HG03342 (cell line): ENCODE results near the gene LRRC3C.
"Not testable (repeated sequence)": the region's sequence is repeated elsewhere in the genome, so short reads cannot be mapped to it uniquely, and the experiment has no call there.

Experiments
- ATAC-seq: cut with Tn5 transposase; IDR thresholded peaks from one replicate; pipeline ENCODE4 v1.9.1; 2021; ENCODE audit warnings: mild to moderate bottlenecking, moderate library complexity; ENCODE audit not compliant: unreplicated experiment

Gene LRRC3C, protein sequence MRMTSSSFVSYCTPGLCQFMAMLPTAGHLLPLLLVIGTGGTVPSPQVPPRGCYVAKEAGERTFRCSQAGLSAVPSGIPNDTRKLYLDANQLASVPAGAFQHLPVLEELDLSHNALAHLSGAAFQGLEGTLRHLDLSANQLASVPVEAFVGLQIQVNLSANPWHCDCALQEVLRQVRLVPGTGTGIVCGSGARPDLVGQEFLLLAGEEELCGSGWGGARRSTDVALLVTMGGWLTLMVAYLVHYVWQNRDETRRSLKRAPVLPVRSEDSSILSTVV

DNA sequence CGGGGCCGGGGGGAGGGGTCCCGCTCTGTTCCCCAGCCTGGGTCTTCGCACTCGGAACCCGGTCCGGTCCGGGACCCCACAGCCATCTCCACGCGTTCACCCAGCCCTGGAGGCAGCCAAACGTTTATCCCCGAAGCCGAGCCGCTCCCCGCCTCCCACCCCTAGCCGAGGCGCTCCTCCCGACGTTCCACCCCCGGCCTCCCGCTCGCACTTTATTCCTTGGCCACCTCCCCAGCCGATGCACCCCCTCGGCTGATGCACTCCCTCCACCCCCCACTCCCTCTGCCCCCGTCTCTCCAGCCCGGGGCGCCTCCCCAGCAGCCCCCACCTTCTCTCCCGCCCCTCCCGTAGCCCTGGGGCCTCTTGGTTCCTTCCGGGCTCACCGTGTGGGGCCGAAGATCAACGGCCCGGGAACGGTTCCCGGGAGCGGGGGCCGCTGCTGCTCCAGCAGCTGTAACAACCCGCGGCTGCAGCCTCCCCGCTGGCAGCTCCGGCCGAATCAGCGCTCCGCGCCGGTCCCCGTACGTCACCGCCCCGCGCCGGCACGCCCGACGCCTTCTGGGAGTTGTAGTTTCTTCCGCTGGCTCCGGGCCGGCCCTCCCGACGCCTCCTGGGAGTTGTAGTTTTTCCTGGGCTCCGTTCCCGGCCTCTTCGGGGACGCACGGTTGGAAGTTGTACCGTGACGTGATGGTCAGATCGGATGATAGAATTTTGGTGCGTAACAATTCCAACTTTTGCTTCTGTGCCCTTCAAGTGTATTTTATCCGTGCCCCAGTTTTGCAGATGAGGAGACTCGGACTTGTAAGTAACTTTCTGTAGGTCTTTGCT is at the start of gene LRRC3C, which contains the start of gene ORMDL3:
LRRC3C (plus strand) TSS at position 632 of the 828 bp plus-strand sequence. CDS start 13,792 bp downstream, outside the sequence.
ORMDL3 (minus strand) TSS at position 501 of the 828 bp plus-strand sequence. CDS start 3,398 bp downstream, outside the sequence.
- ATAC-seq = peak; percentile 70

DNA sequence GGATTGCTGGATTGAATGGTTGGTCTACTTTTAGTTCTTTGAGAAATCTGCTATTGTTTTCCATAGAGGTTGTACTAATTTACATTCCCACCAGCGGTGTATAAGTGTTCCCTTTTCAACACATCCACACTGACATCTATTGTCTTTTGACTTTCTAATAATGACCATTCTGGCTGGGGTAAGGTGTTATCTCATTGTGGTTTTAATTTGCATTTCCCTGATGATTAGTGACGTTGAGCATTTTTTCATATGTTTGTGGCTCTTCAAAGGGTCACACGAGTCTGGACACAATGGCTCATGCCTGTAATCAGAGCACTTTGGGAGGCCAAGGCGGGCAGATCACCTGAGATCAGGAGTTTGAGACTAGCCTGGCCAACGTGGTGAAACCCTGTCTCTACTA is 41.4 kb upstream of the LRRC3C start:
- ATAC-seq = not testable (repeated sequence)

DNA sequence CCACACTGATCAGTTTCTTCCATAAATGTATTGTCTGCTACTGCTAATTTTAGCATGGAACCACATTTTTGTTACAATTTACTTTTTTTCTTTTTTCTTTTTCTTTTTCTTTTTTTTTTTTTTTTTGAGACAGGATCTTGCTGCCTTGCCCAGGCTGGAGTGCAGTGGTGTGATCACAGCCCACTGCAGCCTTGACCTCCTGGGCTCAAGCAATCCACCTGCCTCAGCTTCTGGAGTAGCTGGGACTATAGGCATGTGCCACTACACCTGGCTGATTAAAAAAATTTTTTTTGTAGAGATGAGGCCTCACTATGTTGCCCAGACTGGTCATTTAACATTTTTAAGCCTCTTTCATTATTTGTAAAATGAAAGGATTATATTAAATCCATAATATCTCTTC is 40.5 kb upstream of the LRRC3C start:
- no peak for ATAC-seq

DNA sequence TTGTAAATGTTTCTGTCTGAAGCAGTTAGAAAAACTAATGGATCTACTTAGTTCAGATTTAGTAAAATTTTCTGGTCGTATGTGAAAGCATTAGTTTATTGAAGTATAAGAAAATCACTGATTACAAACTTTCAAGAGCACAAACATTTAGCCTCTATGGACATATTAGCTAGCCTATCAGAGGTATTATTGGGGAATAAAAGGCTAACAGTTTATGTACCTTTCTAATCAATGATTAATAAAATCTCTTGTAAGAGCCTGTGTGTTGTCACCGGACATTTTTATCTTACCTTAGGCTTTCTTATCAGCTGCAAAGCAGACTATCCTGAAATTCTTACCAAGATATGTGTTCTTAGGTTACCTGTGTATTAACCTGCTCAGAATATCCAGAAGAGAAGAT is 38.3 kb upstream of the LRRC3C start:
- ATAC-seq = no peak

DNA sequence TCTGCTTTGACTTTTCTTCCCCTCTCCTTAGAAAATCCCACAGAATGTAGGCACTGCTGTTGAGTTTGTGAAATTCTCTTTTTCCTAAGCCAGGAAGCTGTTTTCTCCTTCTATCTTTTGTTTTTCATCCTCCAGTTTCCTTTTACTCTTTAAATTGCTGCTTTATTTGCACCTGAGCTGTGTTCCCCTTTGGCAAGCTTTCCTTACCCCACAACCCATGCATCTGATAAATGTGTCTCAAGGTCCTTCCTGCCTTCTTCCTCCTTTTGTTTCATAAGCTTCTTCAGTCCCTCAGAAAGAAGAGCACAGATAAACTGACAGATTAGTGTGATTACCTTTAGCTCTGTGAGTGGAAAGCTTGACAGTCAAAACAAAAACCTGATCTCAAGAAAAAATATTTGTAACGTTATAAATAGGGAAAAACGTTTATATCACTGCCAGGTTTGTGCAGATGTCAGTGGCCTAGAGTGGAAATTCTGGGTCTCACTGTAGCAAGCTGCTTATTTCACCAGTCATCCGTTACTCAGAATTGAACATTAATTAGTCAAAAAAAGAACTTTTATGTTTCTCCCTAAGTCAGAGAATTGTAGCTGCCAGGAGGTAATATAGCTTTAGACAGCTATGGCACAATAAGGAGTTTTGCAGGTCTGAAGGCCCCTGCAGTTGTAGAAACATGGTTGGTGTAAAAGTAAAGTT is 32.7 kb upstream of the LRRC3C start:
- ATAC-seq = no peak

DNA sequence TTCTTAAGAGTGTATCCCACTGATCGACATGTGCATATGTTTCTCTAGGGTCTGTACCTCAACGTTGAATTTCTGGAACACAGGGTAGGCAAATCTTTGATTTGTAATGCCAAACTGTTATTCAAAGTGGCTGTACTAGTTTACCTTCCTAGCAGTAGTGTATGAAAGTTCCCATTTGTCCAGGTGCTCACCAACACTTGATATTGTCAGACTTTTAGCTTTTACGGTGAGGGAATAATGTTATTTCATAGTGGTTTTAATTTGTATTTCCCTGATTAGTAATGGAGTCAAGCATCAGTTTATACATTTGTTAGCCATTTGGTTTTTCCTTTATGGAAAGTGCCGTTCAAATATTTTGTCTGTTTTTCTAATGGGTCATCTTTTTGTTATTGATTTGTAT is 29.4 kb upstream of the LRRC3C start:
- no peak for ATAC-seq

DNA sequence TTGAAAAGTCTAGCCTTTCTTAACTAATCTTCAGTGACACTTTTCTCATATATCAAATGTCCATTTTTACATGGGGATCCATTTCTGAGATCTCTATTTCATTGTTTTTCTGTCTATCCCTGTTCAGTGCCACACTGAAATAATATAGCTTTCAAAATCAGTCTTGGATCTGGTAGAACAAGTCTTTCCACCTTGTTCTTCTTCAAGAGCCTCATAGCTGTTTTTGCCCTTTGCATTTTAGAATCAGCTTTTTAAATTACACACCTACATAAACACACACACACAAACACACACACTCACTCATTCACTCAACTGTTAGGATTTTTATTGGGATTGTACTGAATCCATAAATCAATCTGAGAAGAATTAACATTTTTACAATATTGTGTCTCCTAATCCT is 28.3 kb upstream of the LRRC3C start:
- ATAC-seq = no peak

DNA sequence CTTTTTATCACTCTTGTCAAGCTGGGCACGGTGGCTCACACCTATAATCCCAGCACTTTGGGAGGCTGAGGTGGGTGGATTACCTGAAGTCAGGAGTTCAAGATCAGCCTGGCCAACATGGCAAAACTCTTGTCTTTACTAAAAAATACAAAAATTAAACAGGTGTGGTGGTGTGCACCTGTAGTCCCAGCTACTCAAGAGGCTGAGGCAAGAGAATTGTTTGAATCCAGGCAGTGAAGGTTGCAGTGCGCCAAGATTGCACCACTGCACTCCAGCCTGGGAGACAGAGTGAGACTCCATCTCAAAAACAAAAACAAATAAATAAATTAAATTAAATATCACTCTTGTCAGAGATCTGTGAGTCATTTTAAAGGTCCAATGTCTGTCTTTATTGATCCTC is 25.5 kb upstream of the LRRC3C start:
- not testable (repeated sequence) for ATAC-seq

DNA sequence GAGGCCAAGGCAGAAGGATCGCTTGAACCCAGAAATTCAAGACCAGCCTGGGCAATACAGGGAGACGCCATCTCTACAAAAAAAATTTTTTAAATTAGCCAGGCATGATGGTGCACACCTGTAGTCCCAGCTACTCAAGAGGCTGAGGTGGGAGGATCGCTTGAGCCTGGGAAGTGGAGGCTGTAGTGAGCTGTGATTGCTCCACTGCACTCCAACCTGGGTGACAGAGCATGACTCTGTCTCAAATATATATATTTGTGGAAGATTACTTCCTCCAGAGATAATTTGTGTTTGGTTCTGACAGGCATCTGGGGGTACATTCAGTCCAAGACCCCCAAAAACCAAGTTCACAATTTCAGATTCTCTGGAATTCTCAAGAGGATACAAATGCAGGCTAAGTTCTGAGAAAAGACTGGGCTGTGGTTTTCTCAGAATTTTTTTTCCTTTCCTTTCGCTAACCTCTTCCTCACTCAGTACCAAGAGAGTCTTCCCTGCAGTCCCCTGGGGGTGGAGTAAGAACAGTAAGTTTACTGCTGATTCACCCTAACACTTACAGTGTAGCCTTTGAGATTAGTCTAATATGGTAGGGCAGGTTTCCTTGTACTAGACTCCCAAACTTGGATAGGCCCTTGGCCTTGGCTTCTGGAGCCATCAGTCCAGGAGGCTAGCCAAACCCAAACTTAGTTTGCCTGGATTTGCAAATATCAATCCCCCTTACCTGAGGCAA is 24.2 kb upstream of the LRRC3C start:
- ATAC-seq = no peak

DNA sequence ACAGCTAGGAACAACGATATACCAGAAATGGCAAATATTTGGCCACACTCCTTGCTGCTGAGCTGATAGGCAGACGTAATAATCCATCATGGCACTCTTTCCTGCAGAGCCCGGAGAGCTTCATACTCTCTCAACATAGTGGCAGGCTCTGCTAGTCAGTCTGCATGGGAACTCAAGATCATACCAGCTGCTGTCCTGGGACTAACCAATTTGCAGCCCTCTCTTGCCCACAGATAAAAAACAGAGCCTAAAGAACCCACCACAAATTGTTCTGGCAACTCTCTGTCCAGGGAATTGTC is 22.6 kb upstream of the LRRC3C start:
- no peak for ATAC-seq

DNA sequence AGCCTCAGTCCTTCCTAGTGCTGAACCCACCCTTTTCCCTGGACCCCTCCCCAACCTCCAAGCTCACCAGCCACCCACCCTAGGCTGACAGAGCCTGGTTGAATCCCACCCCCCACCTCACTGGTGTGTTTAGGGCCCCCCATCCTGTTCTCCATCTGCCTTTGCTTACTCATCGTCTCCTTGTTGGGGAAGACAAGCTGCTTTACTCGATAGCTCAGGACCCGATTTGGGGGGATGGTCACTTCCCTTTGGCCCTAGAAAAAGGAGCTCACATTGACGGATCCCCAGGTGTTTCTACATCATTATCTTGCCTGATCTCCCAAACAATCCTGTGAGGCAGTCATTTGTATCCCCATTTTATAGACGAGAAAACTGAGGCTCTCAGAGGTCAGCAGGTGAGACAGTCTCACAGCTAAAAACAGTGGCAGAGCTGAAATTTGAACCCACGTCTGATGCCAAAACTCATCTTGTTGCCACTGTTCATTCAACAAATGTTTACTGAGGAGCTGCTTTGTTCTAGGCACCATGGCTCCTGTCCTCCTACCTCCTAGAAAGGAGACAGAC is 18.7 kb upstream of the LRRC3C start:
- no peak for ATAC-seq

DNA sequence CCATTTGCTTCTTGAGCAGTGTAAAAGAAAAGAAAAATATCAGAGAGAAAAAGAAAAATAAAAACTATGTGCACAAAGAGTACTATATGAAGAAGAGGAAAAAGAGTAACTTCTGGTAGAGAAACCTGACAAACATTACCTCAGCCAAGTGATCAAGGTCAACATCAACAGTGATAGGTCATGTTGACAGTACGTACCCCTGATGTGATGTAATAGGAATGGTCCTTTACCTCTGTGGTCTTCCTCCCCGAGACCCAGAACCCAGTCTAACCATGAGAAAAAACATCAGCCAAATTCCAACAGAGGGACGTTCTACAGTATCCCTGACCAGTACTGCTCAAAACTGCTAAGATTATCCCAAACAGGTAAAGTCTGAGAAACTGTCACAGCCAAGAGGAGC is 13.5 kb upstream of the LRRC3C start:
- no peak for ATAC-seq

DNA sequence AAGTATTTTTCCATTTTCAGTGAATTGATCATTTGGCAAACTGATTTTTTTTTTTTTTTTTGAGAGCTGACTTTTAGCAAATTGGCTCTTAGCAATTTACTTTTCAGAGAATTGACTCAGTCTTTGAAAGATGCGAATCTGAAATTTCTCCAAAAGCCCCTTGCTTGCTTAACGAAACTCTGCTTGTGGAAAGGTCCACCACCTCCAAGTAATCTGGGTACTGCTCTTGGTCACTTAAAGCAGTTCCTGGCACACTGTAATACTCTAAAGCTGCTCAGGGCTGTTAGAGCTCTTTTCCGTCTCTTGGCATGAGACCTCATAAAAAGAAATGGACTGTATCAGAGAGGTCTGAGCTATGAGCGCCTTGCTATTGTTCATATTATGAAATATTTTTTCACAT is 12.0 kb upstream of the LRRC3C start:
- no peak for ATAC-seq

DNA sequence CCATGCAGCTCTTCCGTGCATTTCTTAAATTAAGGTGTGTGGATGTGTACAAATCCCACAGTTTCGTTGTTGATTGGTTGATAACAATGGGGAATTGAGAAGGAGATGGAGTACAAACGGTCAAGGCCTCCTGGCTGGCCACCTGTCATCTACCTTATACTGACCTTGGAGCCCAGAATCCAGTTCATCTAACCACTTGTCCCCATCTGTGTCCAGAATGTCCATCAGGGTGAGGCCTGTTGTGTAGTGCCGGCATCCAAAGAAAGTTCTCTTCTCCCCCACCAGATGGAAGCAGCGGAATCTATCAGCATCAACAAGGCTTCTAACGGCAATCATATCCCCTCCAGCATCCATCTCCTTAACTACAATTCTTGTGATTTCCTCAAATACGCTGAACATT is 10.6 kb upstream of the LRRC3C start:
- ATAC-seq = no peak

DNA sequence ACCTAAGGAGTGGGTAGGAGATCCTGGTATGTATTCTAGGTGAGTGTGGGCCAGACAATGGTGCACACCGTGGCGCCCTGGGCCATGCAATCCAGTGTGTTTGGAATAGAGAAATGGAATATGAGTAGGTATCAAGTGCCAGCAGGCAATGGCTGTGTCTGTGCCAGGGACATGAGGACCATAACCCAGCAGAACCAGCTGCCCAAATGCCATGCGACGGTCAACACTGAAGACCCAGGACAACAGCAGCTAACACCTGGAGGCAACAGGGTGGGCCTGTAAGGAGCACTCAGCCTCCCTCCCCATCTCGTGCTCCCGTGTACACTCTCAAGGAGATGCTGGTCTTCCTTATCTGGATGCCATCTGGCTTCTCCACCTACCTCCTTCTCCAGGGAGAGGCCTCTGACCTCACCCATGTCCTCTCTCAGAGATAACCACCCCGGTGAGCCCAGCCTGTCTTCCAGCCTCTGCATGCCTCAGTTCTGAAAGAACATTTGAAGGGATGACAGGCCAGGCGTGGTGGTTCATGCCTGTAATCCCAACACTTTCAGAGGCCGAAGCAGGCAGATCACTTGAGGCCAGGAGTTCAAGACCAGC is 8.3 kb upstream of the LRRC3C start:
- ATAC-seq = no peak

DNA sequence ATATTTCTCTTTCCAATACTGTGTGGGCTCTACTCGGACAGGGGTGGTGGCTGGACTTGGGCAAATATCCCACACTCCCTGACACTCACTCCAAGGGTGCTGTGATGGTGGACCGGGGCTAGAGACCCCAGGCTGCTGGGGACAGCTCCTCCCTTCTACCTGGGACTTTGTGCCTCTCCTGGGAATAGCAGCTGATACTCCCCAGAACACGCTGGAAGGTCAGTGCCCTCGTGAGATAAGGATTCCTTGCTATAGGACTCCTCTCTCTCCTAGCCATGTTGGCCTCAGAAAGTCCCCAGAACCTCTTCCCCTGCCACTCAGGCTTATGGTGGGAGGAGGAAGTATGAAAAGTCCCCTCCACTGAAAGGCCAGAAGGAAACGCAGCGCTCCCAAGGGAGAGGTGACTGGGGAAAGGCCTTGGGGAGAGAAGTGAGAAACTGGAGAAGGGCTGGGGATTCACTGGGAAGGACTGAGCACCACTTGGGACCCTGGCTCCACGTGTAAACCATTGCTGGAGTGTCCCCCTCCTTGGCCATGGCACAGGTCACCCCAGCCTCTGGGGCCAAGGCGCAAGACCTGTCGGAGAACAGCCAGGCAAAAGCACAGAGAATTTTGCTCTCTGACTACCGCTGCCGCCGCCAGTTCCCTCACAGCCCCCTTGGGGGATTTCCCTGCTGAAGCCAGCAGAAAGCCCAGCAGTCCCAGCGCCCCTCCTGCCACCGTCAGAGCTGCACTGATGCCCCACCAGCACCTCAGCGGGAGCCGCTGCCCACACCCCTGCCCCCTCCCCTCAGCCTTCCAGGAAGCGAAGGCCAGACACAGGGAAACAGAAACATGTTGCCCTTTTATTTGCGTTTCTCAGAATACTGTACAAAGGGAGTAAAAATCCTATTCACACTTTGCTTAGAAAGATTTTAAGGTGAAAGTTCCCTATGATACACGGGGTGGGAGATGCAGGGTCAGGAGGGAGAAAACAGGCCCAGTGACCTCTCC is 7.0 kb upstream of the LRRC3C start:
- no peak for ATAC-seq

DNA sequence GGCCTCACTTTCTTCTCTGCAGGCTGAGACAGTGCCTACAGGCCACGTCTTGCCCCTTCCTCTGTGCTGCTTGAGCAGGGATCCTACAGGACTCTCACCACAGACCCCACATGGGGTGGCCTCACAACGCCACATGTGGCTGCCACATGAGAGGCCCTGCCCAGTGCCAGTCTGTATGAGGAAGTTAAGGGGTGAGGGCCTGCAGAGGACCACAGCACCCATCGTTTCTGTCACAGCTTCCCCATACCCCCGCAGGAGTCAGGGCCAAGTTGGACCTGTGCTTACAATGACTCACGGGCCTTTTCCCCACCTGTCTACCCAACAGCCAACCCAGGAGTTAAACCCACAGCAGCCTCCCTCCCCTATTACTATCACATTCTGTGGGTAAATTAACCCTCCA is 6.2 kb upstream of the LRRC3C start:
- ATAC-seq = no peak

DNA sequence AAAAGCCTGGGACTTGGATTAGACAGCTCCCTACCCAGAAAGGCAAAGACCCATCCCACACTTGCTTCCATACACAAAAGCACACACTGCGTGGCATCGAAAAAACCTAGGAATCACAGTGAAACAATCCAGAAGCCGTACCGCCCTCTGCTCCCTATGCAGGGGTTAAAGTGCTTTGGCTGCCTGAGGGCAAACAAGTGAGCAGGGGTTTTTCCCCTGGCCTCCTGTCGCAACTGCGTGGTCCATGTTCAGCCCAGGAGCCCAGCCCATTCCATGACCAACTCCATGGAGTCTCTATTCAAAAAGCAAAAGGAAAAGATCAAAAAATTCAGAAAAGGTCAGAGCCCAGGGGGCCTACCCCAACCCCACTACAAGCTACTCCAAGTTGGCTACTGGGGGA is 5.5 kb upstream of the LRRC3C start:
- ATAC-seq = no peak

DNA sequence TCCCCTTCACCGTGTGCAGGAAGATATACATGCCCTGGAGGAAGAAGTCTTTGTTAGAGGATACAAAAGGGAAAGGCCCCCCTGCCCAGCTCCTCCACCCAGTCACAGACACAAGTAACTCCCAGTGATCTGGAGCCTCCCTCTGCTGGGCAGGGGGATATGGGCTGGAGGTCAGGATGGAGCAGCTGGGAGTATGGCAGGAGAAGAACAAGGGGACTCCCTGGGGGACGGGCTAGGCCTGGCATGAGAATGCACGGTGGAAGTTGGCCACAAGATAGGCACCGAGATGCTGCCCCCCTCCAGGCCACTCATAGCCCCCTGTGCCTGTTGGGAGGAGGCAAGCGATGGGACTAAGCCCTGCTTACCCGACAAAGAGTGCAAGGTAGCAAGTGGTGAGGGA is 4.3 kb upstream of the LRRC3C start:
- ATAC-seq = no peak
